SK-N-MC (cell line): ENCODE results near the gene DCAF11.

ENCODE experiments used
- EZH2 ChIP-seq: fragments of 200-600 bp; sonication (generic); IDR thresholded peaks from one replicate; pipeline ENCODE4 v1.6.1; 2017; ENCODE audit warnings: antibody characterized with exemption
- POLR2AphosphoS5 ChIP-seq: IDR thresholded peaks from 2 replicates; pipeline ENCODE4 v1.6.1; 2012; ENCODE audit warnings: mild to moderate bottlenecking, low read depth, low read length, borderline replicate concordance

DNA sequence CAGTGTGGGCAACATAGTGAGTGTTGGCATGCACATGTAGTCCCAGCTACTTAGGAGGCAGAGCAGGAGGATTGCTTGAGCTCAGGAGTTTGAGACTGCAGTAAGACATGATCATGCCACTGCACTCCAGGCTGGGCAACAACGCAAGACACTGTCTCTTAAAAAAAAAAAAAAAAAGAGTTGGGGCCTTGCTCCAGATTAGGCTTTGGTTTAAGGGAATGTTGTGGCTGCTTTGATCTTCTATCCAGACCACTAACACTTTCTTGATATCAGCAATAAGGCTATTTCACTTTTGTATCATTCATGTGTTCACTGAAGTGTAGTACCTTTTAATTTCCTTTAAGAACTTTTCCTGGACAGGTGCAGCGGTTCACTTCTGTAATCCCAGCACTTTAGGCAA is 13.1 kb downstream of the DCAF11 start:
- TF ChIP-seq POLR2AphosphoS5 (no peak), EZH2 (no peak)
